Liver (tissue), 9 donors: ENCODE measurements around the gene GARIN5B. TPM values are rescaled to one million over a fixed set of nuclear protein-coding genes. Genes with fewer than 3 reads are reported as not detected.

Source experiments
- DNase-seq: peaks from one replicate; pipeline ENCODE4 v3.0.0-alpha.2; 2017; ENCODE audit warnings: low spot score
- H3K27ac ChIP-seq, 2 donors: one replicate each; pipeline ENCODE4 v1.7.0; 2013; ENCODE audit warnings: inconsistent platforms in 2 of 2, low read length in 2 of 2, control low read depth in 1 of 2, low read depth in 1 of 2, mild to moderate bottlenecking in 1 of 2
- H3K27me3 ChIP-seq, 4 donors: one replicate each; pipeline versions ENCODE4 v1.6.1 to v1.7.0; 2013; ENCODE audit warnings: low read length in 3 of 4, inconsistent platforms in 1 of 4, mild to moderate bottlenecking in 1 of 4, moderate library complexity in 1 of 4; ENCODE audit not compliant: control insufficient read depth in 4 of 4, insufficient read depth in 4 of 4
- H3K36me3 ChIP-seq, 4 donors: one replicate each; pipeline versions ENCODE4 v1.6.1 to v1.7.0; 2013; ENCODE audit warnings: low read length in 3 of 4, mild to moderate bottlenecking in 3 of 4, low read depth in 1 of 4, moderate library complexity in 1 of 4; ENCODE audit not compliant: control insufficient read depth in 4 of 4, insufficient read depth in 3 of 4
- H3K4me1 ChIP-seq, 4 donors: one replicate each; pipeline versions ENCODE4 v1.6.1 to v1.7.0; 2013; ENCODE audit warnings: low read length in 3 of 4, mild to moderate bottlenecking in 3 of 4, moderate library complexity in 1 of 4; ENCODE audit not compliant: control insufficient read depth in 4 of 4, insufficient read depth in 4 of 4
- H3K4me3 ChIP-seq, 3 donors: one replicate each; pipeline versions ENCODE4 v1.6.1 to v1.7.0; 2013; ENCODE audit warnings: low read length in 3 of 3, control low read depth in 1 of 3, low read depth in 1 of 3, mild to moderate bottlenecking in 1 of 3
- H3K9ac ChIP-seq, 2 donors: one replicate each; pipeline ENCODE4 v1.7.0; 2013; ENCODE audit warnings: low read length in 2 of 2, mild to moderate bottlenecking in 2 of 2, moderate library complexity in 2 of 2, control low read depth in 1 of 2, low read depth in 1 of 2
- H3K9me3 ChIP-seq, 4 donors: one replicate each; pipeline versions ENCODE4 v1.6.1 to v1.7.0; 2013; ENCODE audit warnings: low read length in 3 of 4; ENCODE audit not compliant: control insufficient read depth in 4 of 4
- ATF3 ChIP-seq: IDR thresholded peaks from 2 replicates; pipeline ENCODE4 v1.6.1; 2016; ENCODE audit warnings: antibody characterized with exemption
- CTCF ChIP-seq: fragments of 150-350 bp; IDR thresholded peaks from 2 replicates; pipeline ENCODE4 v1.5.1; 2017; ENCODE audit warnings: improper control_type of control experiment, low read depth, low read length; ENCODE audit not compliant: missing input control
- FOXA2 ChIP-seq: IDR thresholded peaks from 2 replicates; pipeline ENCODE4 v1.6.1; 2016; ENCODE audit warnings: antibody characterized with exemption
- GABPA ChIP-seq, 2 donors: IDR thresholded peaks in 1 of 2; conservative IDR thresholded peaks in 1 of 2; 2 replicates each; pipeline ENCODE4 v1.6.1; 2016; ENCODE audit warnings: antibody characterized with exemption in 2 of 2, mild to moderate bottlenecking in 1 of 2, moderate library complexity in 1 of 2
- JUND ChIP-seq, 2 donors: IDR thresholded peaks; 2 replicates each; pipeline ENCODE4 v1.6.1; 2016; ENCODE audit warnings: antibody characterized with exemption in 2 of 2
- NR2F2 ChIP-seq: IDR thresholded peaks from 2 replicates; pipeline ENCODE4 v1.6.1; 2016; ENCODE audit warnings: antibody characterized with exemption
- REST ChIP-seq: IDR thresholded peaks from 2 replicates; pipeline ENCODE4 v1.6.1; 2016; ENCODE audit warnings: antibody characterized with exemption, mild to moderate bottlenecking
- SP1 ChIP-seq: IDR thresholded peaks from 2 replicates; pipeline ENCODE4 v1.6.1; 2018; ENCODE audit warnings: antibody characterized with exemption, mild to moderate bottlenecking
- TAF1 ChIP-seq: conservative IDR thresholded peaks from 2 replicates; pipeline ENCODE4 v1.6.1; 2016; ENCODE audit warnings: antibody characterized with exemption, mild to moderate bottlenecking
- YY1 ChIP-seq: IDR thresholded peaks from 2 replicates; pipeline ENCODE4 v1.6.1; 2016; ENCODE audit warnings: antibody characterized with exemption, mild to moderate bottlenecking
- ZBTB33 ChIP-seq: IDR thresholded peaks from 2 replicates; pipeline ENCODE4 v1.6.1; 2016; ENCODE audit warnings: antibody characterized with exemption
- WGBS: extraction: QIAGEN DNeasy Blood & Tissue Kit; methylation state at CpG from one replicate; pipeline ENCODE4 v1.1.7; 2013; 5-methylcytosine and 5-hydroxymethylcytosine counted together
- polyA plus RNA-seq, 2 donors: library from polyadenylated mRNA; stranded (reverse) in 1 of 2; unstranded in 1 of 2; fragments of 200-250 nt in 1 of 2; fragments of >200 nt in 1 of 2; fragmentation: Nextera tagmentation in 1 of 2; extraction: Ambion mirVana in 1 of 2; gene quantifications; one replicate each; pipeline versions ENCODE4 v1.2.1 to v1.2.3, GENCODE V29; 2013 to 2015
- total RNA-seq, 2 donors: library from RNA; depleted of rRNA; stranded (reverse); fragments of >200 nt; gene quantifications; one replicate each; pipeline ENCODE4 v1.2.3, GENCODE V29; 2014
- donor health status: healthy.
- donor health status: healthy.
- donor health status: healthy.
- donor health status: healthy.
- donor health status: healthy.

The GARIN5B gene
- total and polyA plus RNA-seq, 4 donors, result not detected

GRCh38 chr19:55341171-55341588, 21.9 kb downstream of the GARIN5B start:
- Histone ChIP-seq H3K27ac (no peak overlapping the region), H3K4me3 (peak overlapping the region in 1 of 3 donors; percentile 74), H3K9ac (no peak overlapping the region), H3K27me3 (no peaks in the 10 kb centered on the region), H3K9me3 (no peaks in the 10 kb centered on the region), H3K36me3 (peaks cover 0 to 8% (median 1%) of the 10 kb centered on the region in 4 donors), H3K4me1 (peaks cover 8 to 18% (median 11%) of the 10 kb centered on the region in 4 donors)
- WGBS, result 27% methylated on average over 15 of the region's 15 CpGs
- DNase-seq, result peak; percentile 81
- TF ChIP-seq TAF1, result no peak

- Histone ChIP-seq H3K36me3 (peaks cover 0 to 8% (median 1%) of the 10 kb centered on the region in 4 donors), H3K27me3 (no peaks in the 10 kb centered on the region), H3K9ac (peak overlapping the region in 1 of 2 donors; percentile 95), H3K27ac (no peak overlapping the region), H3K4me3 (peak overlapping the region in 2 of 3 donors; percentile 74 to 75), H3K4me1 (peaks cover 8 to 18% (median 11%) of the 10 kb centered on the region in 4 donors), H3K9me3 (no peaks in the 10 kb centered on the region)
- TF ChIP-seq GABPA (IDR thresholded peaks at IDR 0.05 in 1 of 2, conservative IDR thresholded peaks at IDR 0.05 in 1 of 2), result no peak
- no peak for DNase-seq
- WGBS, result 15% methylated on average over 24 of the region's 24 CpGs
Observed at GRCh38 chr19:55340784-55341147, 22.3 kb downstream of the GARIN5B start.

GRCh38 chr19:55339889-55340783, 22.9 kb downstream of the GARIN5B start:
- Histone ChIP-seq H3K9ac (peak overlapping the region; percentile 82 to 95), H3K27ac (peak overlapping the region; percentile 4 to 23), H3K36me3 (peaks cover 0 to 8% (median 1%) of the 10 kb centered on the region in 4 donors), H3K4me3 (peak overlapping the region; percentile 45 to 75 (median 74)), H3K4me1 (peaks cover 8 to 18% (median 11%) of the 10 kb centered on the region in 4 donors), H3K27me3 (no peaks in the 10 kb centered on the region), H3K9me3 (no peaks in the 10 kb centered on the region)
- 7% methylated on average over 44 of the region's 44 CpGs for WGBS
- peak; percentile 59 for DNase-seq
- TF ChIP-seq NR2F2, result peak; percentile 39
- TF ChIP-seq ATF3, result no peak

- Histone ChIP-seq H3K27ac (peak within 1 kb of the TSS; percentile 76 to 91), H3K36me3 (peaks cover 0 to 8% (median 1%) of the 10 kb centered on the region in 4 donors), H3K4me3 (peak within 1 kb of the TSS; percentile 45 to 75 (median 74)), H3K27me3 (no peaks in the 10 kb centered on the region), H3K4me1 (peaks cover 8 to 18% (median 11%) of the 10 kb centered on the region in 4 donors), H3K9ac (peak within 1 kb of the TSS; percentile 83 to 95), H3K9me3 (no peaks in the 10 kb centered on the region)
- peak; percentile 100 for DNase-seq
- WGBS, result under 1% methylated on average over 63 of the region's 63 CpGs
- peak in 1 of 2 donors; percentile 65 for TF ChIP-seq GABPA (IDR thresholded peaks at IDR 0.05 in 1 of 2, conservative IDR thresholded peaks at IDR 0.05 in 1 of 2)
- TF ChIP-seq SP1, result peak; percentile 100
- TF ChIP-seq CTCF, result peak; percentile 56
- no peak for TF ChIP-seq TAF1
- TF ChIP-seq ZBTB33, result no peak
- peak; percentile 18 for TF ChIP-seq REST
- TF ChIP-seq FOXA2, result peak; percentile 34
- TF ChIP-seq YY1, result peak; percentile 63
- peak in 1 of 2 donors; percentile 8 for TF ChIP-seq JUND (IDR thresholded peaks at IDR 0.05)
Observed at GRCh38 chr19:55339105-55339888, 23.8 kb downstream of the GARIN5B start, which contains the start of gene KMT5C. Gene KMT5C, plus strand, starts transcription at chr19:55339876. Its CDS starts 2,061 bp downstream, at chr19:55341937.
